ENCODE results near the gene OTOP1.
"Not testable (repeated sequence)": the region's sequence is repeated elsewhere in the genome, so short reads cannot be mapped to it uniquely, and the experiment has no call there.

The OTOP1 gene

DNA sequence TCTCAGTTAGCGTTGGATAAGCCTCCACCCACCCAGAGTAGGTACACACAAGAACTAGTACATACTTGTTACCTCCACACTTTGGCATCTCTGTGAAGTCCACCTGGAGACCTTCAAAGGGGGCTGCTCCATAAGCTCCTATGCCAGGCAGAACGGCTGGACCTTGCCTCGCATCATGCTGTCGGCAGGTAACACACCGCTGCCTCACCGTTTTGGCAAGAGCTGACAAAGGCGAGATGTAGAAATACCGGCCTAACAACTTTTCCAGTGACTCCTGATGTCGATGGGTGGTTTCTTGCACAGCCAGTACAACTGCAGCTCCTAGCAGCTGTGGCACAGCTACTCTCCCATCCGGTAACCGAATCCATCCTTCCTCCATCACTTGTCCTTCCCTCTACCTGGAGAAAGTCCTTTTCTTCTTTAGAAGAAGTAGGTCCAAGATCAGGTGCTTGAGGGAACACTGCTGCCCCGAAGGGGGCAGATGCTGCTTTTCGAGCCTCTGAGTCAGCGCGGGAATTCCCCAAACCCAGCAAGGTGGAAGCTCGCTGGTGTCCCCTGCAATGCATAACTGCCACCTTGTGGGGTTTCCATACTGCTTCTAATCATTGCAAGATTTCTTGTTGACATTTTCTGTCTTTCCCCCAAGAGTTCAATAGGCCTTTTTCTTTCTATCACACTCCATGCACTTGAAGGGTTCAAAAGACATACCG lies 65.6 kb downstream of the OTOP1 start:
- DNase-seq = not testable (repeated sequence)

DNA sequence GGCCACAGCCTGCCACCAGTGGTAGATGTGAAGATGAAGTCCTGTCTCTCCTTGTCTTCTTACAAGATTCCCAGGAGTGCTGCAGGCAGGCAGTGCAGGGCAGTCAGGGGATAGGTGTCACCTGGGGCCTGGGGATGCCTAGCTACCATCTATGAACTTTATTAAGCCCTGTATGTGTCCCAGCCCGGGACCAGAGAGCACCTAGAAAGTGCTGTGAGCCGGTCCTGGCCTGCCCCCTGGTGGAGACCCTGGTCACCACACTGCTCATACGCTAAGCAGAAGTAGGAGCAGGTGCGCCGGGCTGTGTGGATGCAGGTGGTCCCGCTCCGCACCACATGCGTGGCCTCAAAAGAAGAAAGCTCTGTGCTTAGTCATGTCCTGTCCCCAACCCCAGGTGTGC lies 81.1 kb downstream of the OTOP1 start:
- not testable (repeated sequence) for DNase-seq

DNA sequence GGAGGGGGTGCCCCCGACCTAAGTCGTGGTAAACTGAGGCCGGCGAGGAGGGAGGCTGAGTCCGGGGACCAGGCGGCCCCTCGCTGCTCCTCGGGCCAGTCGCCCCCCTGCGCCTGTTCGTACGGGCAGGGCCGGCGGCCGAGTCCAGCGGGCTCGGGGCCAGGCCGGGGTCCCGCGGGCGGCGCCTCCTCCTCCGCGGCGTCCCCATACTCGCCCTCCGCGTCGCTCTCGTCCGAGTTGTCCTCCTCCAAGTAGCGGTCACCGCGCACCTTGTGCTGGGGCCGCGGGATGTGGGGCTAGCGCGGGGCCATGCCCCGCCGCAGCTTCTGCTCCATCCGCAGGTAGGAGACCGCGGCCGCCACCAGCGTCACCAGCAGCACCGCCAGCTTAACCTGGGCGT lies 83.4 kb downstream of the OTOP1 start:
- not testable (repeated sequence) for DNase-seq

DNA sequence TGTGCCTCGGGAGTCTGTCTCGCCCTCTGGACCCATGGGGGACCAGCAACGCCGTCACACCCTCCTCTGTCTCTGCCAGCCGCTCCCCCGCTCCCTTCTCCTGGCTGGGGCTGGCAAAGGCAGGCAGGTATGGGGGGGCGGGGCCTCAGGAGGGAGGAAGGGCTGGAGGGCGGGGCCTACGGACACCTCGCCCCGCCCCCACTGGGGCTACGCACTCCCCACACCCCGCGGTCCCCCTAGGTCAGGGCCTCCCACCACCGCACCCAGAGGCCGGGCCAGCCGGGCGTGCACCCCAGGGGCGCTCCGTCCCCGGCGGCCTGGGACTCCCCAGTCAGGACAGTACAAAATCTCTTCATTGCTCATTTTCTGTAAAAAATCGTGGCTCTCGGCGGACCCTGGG lies 84.0 kb downstream of the OTOP1 start:
- not testable (repeated sequence) for DNase-seq

DNA sequence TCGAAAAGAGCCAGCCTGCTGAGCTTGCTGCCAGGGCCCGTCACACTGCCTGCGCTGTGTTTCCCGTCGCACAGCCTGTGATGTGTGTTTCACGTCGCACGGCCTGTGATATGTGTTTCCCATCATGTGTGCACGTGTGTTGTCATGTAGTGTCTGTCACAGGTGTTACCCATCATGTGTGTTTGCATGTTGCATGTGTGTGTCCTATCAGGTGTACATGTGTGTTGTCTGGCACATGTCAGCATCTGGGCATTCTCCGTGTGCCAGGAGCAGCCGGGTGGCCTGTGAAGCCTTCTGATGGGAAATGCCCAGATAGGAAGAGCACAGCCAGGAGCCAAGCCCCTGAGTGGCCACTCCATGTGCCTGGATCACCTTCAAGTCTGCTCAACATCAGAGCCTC lies 85.5 kb downstream of the OTOP1 start:
- DNase-seq = not testable (repeated sequence)
